Peyer's patch (tissue), 4 donors: ENCODE data around the gene PSRC1.

Experiments used
- CTCF ChIP-seq, 6 experiments: fragments of 450-650 bp in 4 of 6; fragments of 200-600 bp in 2 of 6; sonication (generic) in 1 of 6; IDR thresholded peaks; one replicate each; pipeline ENCODE4 v1.5.1; 2017 to 2019; ENCODE audit warnings: antibody characterized with exemption in 6 of 6, mild to moderate bottlenecking in 3 of 6, moderate library complexity in 1 of 6
- POLR2A ChIP-seq, 2 donors: fragments of 450-650 bp; IDR thresholded peaks; one replicate each; pipeline ENCODE4 v1.5.1; 2017; ENCODE audit warnings: antibody characterized with exemption in 2 of 2, mild to moderate bottlenecking in 2 of 2, moderate library complexity in 2 of 2

GRCh38 chr1:109273570-109274288 is 9.2 kb downstream of the PSRC1 start:
- TF ChIP-seq POLR2A (IDR thresholded peaks at IDR 0.05), result no peak
- TF ChIP-seq CTCF (IDR thresholded peaks at IDR 0.05), result no peak
